ENCODE data around the gene CLDN11.

DNA sequence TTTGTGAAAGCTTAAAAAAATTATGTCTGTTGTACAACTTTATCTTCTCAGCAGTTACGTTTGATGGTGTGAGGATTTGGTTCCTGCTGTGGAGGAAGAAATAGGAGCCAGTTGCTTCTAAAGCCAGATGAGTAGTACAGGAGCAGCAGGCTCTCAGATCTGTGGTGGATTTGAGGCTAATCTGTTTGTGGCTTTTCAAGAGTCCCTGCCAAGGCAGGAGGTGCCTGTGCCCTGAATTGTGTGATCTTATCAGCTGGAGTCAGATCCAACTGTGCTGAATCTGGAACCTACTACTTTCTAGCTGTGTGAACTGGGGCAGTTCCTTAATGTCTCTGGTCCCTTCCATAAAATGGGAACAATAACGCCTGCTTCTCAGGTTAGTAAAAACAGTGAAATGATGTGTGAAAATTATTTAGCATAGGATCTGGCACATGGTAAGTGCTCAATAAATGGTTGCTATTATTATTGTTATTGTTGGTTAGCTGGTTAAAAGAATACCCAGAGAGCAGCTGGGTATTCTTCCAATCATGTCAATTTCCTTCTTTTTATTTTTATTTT is 7.7 kb downstream of the CLDN11 start:
- TF ChIP-seq GATA3 (IDR thresholded peaks at IDR 0.05; ENCODE audit: low read depth, low read length) (no peak), GATA2 (IDR thresholded peaks at IDR 0.05; ENCODE audit: low read depth, low read length) (peak; percentile 61)
